HG02970 (cell line): ENCODE data around the gene EPG5.
"Not testable (repeated sequence)": the region's sequence is repeated elsewhere in the genome, so short reads cannot be mapped to it uniquely, and the experiment has no call there.

Experiments used
- ATAC-seq: cut with Tn5 transposase; IDR thresholded peaks from one replicate; pipeline ENCODE4 v1.9.1; 2021; ENCODE audit warnings: mild to moderate bottlenecking, moderate library complexity, moderate number of reproducible peaks; ENCODE audit not compliant: unreplicated experiment, low FRiP score

EPG5 gene, protein sequence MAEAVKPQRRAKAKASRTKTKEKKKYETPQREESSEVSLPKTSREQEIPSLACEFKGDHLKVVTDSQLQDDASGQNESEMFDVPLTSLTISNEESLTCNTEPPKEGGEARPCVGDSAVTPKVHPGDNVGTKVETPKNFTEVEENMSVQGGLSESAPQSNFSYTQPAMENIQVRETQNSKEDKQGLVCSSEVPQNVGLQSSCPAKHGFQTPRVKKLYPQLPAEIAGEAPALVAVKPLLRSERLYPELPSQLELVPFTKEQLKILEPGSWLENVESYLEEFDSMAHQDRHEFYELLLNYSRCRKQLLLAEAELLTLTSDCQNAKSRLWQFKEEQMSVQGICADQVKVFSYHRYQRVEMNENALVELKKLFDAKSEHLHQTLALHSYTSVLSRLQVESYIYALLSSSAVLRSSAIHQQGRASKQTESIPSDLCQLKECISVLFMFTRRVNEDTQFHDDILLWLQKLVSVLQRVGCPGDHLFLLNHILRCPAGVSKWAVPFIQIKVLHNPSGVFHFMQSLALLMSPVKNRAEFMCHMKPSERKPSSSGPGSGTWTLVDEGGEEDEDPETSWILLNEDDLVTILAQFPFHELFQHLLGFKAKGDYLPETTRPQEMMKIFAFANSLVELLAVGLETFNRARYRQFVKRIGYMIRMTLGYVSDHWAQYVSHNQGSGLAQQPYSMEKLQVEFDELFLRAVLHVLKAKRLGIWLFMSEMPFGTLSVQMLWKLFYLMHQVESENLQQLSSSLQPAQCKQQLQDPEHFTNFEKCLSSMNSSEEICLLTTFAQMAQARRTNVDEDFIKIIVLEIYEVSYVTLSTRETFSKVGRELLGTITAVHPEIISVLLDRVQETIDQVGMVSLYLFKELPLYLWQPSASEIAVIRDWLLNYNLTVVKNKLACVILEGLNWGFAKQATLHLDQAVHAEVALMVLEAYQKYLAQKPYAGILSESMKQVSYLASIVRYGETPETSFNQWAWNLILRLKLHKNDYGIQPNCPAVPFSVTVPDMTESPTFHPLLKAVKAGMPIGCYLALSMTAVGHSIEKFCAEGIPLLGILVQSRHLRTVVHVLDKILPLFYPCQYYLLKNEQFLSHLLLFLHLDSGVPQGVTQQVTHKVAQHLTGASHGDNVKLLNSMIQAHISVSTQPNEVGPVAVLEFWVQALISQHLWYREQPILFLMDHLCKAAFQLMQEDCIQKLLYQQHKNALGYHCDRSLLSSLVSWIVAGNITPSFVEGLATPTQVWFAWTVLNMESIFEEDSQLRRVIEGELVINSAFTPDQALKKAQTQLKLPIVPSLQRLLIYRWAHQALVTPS (N-terminal part only)

DNA sequence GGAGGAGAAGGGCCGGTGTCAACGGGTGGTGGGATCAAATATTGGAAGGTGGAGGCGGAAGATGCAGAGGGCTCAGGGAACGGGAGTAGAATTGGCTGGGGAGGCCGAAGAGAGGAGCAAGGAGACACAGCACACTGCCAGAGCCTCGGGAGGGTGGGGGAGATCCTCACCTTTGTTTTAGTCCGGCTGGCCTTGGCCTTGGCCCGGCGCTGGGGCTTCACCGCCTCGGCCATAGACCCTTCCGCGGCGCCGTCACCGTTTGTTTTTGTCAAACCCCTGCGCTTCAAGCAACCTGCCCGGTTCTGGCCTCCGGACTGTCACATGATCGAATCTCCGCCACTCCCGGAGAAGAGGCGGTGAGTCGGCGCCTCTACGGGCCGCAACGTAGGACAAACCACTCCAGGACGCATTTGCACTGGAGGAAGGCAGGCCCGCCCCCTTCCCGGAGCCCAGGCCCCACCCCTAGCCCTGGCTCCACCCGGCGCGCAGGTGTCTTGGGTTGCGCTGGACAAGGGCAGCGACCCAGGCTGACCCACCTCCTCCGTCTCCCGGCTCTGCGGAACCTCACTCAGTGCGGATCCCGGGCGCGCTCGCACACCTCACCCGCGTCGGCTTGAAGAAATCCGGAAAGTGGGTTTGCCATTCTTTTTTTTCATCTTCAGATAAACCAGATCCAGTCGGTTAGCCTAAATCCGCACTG, at the start of gene EPG5:
Gene EPG5 (minus strand): TSS at position 323 of the 700 bp plus-strand sequence. CDS start 90 bp downstream, at position 233.
- peak; percentile 98 for ATAC-seq

DNA sequence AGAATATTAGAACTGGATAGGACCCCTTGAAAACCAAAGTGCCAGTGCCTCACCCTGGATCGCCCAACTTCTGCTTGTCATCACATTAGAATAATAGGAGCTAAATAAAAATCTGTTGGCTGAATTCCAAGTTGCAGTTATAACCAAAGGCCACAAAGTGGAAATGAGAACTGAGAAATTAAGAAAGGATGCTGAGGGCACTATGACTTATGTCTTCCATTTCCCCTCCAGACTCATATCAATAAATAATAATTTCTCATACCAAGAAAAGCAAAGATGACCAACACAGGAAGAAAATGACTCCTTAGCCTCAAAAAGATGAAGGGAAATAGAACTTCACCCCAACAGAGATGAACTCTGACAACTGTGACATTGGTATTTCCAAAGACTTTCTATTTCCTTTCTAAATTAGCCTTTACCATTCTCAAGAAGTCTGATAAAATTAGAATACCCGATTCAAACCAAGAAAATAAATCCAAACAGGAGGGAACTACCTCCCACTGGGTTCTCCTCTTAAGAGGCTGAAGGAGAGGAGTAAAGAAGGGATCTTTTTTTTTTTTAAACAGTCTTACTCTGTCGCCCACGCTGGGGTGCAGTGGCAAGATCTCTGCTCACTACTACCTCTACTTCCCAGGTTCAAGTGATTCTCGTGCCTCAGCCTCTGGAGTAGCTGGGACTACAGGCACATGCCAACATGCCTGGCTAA, 46.5 kb upstream of the EPG5 start:
- ATAC-seq, result no peak

DNA sequence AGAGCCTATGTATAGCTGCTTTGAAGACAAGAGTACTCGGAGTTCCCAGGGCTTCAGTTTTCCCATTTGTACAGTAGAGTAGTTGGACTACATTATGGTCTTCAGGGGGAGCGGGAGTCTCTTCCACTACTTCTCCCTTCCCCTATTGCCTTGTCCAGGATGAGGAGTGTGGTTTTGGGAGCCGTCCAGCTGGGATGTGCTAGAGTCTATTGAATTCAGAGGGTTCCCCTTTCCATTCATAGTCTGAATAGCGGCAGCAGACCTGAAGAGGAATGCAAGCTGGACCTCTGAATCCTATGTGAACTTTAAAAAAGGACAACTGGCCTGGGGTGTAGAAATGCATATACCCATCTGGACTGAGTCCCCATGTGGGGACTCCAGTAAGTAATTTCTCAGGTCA, 43.5 kb upstream of the EPG5 start:
- ATAC-seq, result no peak

DNA sequence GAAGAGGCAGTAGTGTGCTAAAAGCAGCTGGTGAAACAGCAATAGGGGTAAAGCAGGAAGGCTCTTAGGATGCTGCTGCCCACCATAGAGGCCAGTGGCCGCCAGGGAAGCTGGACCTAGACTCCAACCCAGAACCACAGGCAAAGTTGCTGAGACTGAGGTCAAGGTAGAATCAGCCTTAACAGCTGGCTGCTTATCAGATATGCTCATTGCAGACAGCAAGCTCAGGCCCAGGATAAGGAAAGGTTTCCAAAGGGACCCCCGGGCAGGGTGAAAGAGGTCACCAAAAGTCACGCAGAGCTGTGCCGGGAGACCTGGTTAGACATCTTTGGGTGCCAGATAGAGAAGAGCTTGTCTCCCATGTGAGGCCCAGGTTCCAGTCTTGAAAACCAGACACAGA, 42.9 kb upstream of the EPG5 start:
- no peak for ATAC-seq

DNA sequence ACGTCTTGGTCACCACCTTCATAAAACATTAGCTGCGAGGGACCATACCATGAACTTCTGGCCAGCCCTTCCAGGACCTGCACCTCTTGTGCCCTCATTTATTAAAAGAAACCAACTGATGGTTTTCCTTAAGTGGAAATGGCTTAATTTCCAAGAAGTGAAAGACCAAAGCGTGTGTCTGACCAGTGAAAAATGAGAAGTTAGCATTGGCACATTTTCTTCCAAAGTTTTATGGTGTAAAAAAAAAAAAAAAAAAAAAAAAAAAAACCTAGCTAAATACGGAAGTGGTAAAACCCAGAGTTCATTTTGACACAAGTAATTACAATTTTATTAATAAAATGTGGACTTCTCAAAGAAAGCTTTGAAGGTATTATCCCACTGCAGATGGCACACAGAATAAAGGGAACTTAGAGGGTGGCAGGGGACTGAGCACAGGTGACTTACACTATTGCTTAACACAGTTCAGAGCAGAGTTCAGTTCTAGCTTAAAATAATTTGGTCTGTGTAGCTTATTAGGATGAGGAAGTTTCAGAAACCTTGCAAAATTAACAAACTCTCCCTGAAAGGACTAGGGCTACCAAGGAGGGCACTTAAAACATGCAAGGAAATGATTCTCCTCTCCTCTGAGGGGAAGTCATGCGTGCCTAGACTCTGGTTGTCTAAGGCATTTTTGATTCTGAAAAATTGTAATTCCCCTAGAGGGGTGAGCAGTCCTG, 42.2 kb upstream of the EPG5 start:
- ATAC-seq, result no peak

DNA sequence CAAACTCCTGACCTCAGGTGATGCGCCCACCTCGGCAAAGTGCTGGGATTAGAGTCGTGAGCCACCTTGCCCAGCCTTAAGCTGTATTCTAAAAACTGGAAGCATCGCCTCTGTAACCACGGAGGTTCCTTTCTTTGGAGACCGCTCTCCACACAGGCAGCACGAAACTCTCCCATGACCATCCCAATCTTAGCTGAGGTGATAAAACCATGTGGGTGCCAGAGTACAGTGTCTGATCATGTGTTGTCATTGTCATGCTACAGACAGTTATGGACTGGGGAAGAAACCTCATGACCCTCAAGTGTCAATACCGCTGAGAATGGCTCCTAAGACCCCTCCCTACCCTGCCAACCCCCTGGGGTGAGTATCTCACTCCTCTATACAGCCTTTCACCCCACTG, 41.4 kb upstream of the EPG5 start:
- no peak for ATAC-seq

DNA sequence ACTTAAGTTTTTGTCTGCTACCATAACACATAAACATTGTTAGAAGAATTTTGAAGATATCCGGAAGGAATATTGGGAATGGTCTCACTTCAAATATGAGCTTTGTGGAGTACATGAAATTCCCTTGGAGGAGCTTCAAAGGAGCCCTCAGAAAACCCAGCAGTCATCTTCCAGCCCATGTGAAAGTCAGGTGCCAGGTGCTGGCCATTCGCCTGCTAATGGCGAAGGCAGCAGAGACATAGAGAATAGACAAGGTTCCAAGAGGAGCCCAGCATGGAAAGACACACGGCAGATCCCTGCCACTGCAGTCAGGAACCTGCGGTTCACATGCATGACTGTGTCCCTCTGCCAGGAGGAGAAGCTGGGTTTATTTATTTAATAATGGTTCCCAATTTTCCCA, 40.0 kb upstream of the EPG5 start:
- no peak for ATAC-seq

DNA sequence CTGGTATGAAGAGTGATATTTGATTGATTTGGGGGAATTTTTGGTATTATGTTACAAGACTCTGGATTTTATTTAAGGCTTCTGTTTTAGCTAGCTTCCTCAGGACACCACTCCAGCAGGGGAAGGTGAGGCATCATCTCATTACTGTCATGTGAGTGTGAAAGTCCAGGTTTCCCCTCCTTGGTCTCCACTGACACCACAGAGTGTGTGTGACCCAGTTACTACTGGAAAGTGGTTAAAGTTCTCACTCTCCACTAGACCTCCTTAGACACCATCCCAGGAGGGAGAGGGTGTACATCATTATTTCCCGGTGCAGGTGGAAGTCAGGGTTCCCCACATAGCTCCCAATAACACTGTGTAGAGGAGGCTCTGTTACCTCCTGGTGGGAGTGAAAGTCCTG, 35.8 kb upstream of the EPG5 start:
- no peak for ATAC-seq

DNA sequence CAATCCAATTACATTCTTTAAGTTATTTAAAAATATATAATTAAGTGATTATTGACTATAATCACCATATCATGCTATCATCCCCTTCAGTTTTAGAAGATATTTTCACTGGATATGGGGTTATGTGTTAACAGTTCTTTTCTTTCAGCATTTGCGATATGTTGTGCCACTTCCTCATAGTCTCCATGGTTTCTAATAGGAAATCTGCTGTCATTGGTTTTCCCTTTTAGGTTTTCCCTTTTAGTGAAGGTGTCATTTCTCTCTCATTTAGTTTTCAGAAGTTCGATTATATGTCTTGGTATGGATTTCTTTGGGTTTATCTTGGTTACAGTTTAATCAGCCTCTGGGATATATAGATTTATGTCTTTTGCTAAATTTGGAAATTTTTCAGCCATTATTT, 34.8 kb upstream of the EPG5 start:
- no peak for ATAC-seq

DNA sequence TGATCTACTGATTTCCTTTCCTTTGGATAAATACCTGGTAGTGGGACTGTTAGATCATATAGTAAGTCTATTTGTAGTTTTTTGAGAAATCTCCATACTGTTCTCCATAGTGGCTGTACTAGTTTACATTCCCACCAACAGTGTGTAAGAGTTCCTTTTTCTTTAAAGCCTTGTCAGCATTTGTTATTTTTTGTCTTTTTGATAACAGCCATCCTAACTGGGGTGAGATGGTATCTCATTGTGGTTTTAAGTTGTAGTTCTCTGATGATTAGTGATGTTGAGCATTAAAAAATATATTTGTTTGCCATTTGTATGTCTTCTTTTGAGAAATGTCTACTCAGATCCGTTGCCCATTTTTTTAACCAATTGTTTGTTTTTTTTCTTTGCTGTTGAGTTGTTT, 33.9 kb upstream of the EPG5 start:
- ATAC-seq, result no peak

DNA sequence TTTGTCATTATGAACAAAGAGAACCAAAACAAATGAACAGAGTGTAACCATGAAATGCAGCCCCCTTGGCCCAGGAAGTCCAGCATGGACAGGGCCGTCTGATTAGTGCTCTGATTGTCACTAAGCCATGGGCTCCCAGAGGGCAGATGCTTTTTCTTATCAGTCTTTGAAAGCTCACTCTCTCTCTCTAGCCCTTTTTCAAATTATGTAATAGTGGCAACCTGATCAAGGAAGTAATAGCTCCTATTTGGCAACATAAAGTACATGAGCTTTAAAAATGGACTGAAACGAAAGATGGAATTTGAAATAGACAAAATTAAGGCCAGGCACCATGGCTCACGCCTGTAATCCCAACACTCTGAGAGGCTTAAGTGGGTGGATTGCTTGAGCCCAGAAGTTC, 32.4 kb upstream of the EPG5 start:
- no peak for ATAC-seq

DNA sequence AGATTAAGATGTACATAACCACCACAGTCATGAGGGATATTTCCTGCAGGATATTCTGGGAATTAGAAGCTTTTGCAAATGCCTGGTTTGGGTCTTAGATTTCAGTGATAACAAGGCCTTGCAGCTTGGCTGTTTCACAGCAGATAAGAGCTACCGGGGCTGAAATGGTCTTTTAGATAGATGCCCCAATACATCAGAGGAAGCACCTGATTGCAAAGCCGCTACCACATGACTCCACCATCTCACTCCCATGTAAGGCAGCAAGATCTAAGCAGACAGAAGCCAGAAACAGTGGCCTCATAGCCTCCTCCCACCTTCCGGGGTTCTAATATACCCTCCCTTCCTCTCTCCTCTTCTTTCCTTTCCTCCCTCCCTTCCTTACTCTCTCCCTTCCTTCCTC, 31.1 kb upstream of the EPG5 start:
- no peak for ATAC-seq

DNA sequence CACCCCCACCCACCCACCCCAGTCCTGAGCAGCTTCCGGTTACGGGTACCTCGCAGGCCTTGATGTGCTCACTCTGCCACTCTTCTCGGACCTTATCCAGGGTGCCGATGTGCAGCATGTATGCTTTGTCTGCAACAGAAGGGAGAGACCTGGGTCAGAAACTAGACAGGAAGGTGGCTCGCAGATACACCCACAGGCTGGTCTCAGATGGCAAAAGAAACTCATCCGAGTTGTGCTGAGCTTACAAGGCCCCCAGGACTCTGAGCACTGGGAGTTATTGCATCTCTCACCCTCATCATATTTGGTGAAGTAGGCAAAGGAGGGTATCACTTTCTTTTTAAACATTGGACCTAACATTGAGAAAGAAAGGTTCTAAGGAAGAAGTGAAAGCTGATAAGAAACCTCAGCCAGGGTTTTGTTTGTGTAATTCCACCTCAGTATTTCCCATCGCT, 30.6 kb upstream of the EPG5 start:
- ATAC-seq, result no peak

DNA sequence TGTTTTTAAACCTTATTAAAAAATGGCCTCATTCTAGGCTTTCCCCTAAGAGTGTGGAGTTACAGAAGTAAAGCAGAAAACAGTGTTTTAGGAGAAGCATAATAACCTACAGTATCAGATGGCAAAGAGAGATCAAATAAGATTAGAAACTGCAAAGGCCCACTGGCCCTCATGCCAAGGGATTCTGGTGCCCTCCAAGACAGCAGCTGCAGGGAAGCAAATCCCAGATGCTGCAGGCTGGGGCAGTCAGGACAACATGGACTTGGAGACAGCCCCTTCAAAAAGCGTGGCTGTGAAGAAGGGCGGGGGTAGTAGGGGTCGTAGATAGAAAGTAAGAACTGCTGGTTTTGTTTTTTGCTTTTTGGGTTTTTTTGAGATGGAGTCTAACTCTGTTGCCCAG, 28.3 kb upstream of the EPG5 start:
- no peak for ATAC-seq

DNA sequence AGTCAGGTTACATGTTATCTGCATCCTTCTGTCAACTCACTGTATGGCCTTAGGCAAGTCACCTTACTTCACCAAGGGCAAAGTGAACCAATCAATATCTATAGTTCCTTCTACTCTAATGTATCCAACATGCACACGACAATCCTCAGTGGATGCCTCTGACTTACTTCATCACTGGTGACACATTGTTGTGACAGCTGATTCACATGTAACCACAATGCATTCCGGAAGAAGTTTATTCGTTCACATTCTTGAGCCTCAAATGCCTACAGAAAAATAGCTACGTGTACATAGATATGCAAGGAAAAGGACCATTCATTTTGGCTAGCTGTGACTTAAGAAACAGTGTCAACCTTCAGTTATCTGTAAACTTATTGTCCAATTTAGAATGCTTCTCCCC, 26.3 kb upstream of the EPG5 start:
- ATAC-seq, result no peak

DNA sequence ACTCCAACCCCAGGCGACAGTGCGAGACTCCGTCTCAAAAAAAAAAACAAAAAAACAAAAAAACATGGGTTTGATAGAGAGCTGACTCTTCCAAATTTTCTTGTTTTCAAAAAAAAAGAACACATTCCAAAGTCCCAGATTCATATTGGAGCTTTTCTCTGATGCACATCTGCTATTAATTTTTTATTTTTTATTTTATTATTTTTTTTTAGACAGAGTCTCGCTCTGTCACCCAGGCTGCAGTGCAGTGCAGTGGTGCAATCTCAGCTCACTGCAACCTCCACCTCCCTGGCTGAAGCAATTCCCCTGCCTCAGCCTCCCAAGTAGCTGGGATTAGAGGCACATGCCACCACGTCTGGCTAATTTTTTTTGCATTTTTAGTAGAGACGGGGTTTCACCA, 25.4 kb upstream of the EPG5 start:
- ATAC-seq, result not testable (repeated sequence)

DNA sequence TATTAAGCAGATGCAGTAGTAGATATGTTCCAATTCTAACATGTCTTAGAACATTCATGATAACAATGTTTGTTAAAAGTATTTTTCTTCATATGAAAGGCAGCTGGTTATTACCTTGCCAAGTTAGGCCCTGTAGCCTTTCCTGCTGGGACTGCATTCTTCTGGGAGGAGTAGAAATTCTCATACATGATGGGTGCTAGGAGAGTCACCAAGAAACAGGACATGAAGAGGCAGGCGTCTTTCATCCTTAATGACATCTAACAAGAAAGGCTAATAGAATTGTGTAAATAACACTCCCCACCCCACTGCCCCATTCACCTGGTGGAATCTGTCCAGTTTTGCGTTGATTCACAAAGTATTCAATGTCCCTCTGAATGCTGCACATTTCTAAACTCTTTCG, 24.7 kb upstream of the EPG5 start:
- ATAC-seq, result no peak

DNA sequence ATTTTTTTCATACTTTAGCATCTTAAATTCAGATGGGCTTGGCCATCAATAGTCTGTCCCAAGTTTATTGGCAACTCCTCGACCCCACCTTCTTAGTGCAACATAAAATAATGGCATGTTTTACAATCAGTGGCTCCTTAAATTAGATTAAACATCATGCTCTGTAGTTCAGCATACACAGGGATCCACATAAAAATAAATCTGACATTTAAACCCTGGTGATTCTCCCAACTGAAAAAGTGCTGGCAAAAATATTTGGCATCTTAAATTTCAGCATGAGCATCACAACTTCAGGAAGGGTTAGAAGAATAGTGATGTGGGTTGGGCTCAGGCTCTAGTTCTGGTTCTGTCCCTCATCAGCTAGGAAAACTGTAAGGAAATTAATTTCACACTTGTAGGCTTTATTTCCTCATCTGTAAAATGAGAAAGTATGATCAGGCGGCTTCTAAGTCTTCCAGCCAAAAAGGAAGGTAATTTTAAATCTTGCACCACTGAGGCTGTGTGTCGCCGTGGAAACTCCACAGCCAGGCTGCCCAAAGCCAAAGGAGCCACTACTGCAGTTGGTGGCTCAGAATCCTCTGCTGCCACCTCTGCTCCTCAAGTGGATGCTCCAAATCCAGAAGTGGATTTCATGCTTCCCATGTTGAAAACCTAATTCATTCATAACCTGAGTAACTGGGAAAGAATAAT, 17.6 kb upstream of the EPG5 start:
- no peak for ATAC-seq
